ENCODE data around the gene NUMB.

The NUMB gene

GRCh38 chr14:73460691-73461127 is 2.4 kb upstream of the NUMB start:
- TF ChIP-seq CTCF (IDR thresholded peaks at IDR 0.05; ENCODE audit: borderline replicate concordance, insufficient read depth, low read depth, low read length), result no peak
- no peak overlapping the region for H3K4me3 ChIP-seq (ENCODE audit: low read depth, low read length)

GRCh38 chr14:73459959-73460358 is 1.6 kb upstream of the NUMB start:
- H3K4me3 ChIP-seq (ENCODE audit: low read depth, low read length), result no peak overlapping the region
- TF ChIP-seq CTCF (IDR thresholded peaks at IDR 0.05; ENCODE audit: borderline replicate concordance, insufficient read depth, low read depth, low read length), result no peak

DNA sequence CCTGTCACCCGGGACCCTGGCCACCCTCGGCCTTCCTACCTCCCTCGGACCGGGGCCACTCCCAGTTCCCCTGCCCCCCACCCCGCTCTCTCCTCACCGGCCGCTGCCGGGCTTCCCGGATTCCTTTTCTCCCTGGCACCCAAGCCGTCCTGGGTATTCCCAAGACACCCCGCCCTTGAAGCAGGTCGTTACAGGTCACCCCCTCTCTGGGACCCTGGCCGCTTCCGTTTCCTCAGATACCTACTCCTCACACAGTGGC is 493 bp downstream of the NUMB start:
- TF ChIP-seq CTCF (IDR thresholded peaks at IDR 0.05; ENCODE audit: borderline replicate concordance, insufficient read depth, low read depth, low read length), result no peak
- H3K4me3 ChIP-seq (ENCODE audit: low read depth, low read length), result peak overlapping the region; percentile 91

- peak overlapping the region; percentile 91 for H3K4me3 ChIP-seq (ENCODE audit: low read depth, low read length)
- no peak for TF ChIP-seq CTCF (IDR thresholded peaks at IDR 0.05; ENCODE audit: borderline replicate concordance, insufficient read depth, low read depth, low read length)
Measured at GRCh38 chr14:73457041-73457923, 1.1 kb downstream of the NUMB start.

DNA sequence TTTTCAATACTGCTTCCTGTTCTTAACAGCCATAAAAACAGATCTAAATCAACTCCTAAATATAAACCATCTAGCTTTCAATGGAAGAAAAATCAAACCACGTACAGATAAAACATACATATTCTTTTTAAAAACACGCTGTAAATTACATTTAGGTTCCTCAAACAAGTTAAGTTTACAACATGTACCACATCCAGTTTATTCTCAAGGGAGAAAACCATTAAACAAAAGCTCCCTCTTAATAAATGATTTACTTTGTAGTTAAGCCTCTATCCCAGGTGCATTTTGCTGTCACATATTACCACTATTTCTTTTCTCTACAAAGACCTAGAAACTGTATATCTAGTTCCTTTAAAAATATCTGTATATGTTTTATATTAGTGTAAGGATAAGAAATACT is 3.1 kb downstream of the NUMB start:
- TF ChIP-seq CTCF (IDR thresholded peaks at IDR 0.05; ENCODE audit: borderline replicate concordance, insufficient read depth, low read depth, low read length), result no peak
- no peak overlapping the region for H3K4me3 ChIP-seq (ENCODE audit: low read depth, low read length)

DNA sequence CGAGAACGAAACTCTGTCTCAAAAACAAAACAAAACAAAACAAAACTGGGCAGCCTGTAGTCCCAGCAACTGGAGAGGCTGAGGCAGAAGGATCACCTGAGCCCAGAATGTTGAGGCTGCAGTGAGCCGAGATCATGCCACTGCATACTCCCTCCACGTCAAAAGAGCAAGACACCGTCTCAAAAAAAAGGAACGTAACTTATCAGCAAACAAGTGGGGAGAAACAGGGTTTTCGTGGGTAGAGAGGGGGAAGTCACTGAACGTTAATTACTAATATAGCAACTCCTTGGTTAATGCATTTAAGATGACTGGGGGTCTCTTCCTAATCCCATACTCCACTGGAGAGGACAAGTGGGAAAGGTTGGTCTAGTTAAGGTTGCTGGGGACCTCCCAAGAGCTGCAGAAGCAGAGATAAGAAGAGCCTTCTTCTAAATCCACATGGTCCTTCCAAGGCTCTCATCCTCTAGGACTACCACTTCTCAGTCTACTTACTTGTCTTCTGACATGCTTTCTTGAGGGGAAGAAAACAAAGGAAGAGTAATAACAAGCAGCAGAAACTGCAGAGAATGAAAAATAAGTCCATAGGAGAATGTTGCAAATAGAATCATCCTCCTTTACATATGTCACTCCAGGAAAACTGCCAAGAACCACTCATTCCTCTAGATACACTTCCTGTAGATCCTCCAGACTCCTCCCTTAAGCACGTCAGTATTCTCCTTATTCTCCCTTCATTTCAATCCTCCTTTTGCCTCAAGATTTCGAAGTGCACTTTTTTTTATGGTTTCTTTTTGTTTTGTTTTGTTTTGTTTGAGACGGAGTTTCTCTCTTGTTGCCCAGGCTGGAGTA is 5.8 kb downstream of the NUMB start:
- TF ChIP-seq CTCF (IDR thresholded peaks at IDR 0.05; ENCODE audit: borderline replicate concordance, insufficient read depth, low read depth, low read length), result no peak
- H3K4me3 ChIP-seq (ENCODE audit: low read depth, low read length), result no peak overlapping the region
